ENCODE results near the gene RNF168. TPM values are rescaled to one million over a fixed set of nuclear protein-coding genes. Genes with fewer than 3 reads are reported as not detected.
A peak's percentile ranks its signal among the peaks of the same experiment; 100 is the strongest.
"Not testable (repeated sequence)": the region's sequence is repeated elsewhere in the genome, so short reads cannot be mapped to it uniquely, and the experiment has no call there.

The RNF168 gene
- polyA plus RNA-seq, 2 donors = 5.3 to 5.7 TPM

DNA sequence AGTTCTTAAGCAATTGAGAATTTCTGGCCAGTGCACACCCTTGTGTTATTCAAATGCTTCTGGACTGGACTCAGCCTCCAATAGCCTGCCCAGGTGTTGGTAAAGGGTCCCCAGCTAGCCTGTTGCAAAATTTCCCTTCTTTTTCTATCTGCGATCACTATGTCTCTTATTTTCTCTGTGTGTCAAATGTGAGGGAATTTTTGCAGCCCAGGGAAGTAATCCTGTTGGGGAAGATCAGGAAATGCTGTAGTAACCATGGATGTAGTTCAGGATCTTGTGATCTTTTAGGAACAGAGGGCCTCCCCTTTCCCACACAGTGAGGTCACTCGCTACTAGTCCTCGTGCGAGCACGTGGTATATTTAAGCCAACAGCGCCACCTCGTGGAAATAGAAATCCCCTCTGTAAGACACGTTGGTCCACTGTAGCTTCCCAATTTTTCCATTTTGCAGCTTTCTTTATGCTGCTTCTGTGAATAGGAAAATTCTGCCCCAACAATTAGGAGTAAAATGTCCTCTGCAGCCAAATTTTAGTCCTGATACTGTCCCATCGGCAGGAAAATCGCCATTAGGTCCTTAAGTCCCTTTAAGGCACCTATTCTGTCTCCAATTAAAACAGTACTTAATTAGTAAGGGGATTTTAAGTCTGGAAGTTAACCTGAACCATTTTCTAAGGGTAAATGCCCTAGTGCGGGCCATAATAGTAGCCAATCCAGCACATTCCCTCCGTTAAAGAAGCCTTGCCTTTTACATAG lies 15.6 kb upstream of the RNF168 start:
- Histone ChIP-seq H3K36me3 (ENCODE audit: control insufficient read depth in 2 of 2, insufficient read depth in 2 of 2, low read length in 1 of 2) (no peaks in the 10 kb centered on the region), H3K4me1 (ENCODE audit: control insufficient read depth in 2 of 2, insufficient read depth in 2 of 2, low read length in 1 of 2) (no peaks in the 10 kb centered on the region), H3K4me3 (ENCODE audit: low read depth in 1 of 2, low read length in 2 of 2) (no peak overlapping the region), H3K9me3 (ENCODE audit: control insufficient read depth in 2 of 2, insufficient read depth in 1 of 2, low read depth in 1 of 2, low read length in 1 of 2) (peaks cover 3 to 14% of the 10 kb centered on the region in 2 donors), H3K27me3 (ENCODE audit: control insufficient read depth in 1 of 2, insufficient read depth in 2 of 2, low read length in 2 of 2) (no peaks in the 10 kb centered on the region), H3K27ac (ENCODE audit: low read depth in 2 of 2, low read length in 1 of 2) (no peak overlapping the region)
- 39 to 44% methylated on average over 12 of the region's 12 CpGs for WGBS, 2 donors

DNA sequence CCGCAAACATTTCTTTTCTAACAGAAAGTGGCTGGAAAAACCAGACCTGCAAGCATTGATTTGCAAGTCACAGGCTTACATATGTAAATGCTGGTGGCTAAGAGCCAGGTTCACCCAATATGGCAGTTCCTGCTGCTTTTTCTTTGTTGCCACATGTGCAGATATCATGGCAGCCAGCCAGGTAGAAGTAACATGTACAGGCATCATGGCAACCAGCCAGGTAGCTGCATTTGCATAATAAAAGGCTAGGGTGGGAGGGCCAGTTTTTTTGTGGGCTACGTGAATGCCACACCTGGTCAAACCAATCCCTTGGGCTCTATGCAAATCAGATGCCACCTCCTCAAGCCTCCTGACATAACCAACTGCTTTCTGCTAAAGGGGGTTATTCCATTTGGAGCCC lies 14.4 kb upstream of the RNF168 start:
- H3K27ac ChIP-seq (ENCODE audit: low read depth in 2 of 2, low read length in 1 of 2) = no peak overlapping the region
- H3K36me3 ChIP-seq (ENCODE audit: control insufficient read depth in 2 of 2, insufficient read depth in 2 of 2, low read length in 1 of 2) = no peaks in the 10 kb centered on the region
- 48 to 60% methylated on average over 2 of the region's 2 CpGs for WGBS, 2 donors
- no peaks in the 10 kb centered on the region for H3K4me1 ChIP-seq (ENCODE audit: control insufficient read depth in 2 of 2, insufficient read depth in 2 of 2, low read length in 1 of 2)
- no peak overlapping the region for H3K4me3 ChIP-seq (ENCODE audit: low read depth in 1 of 2, low read length in 2 of 2)
- no peaks in the 10 kb centered on the region for H3K27me3 ChIP-seq (ENCODE audit: control insufficient read depth in 1 of 2, insufficient read depth in 2 of 2, low read length in 2 of 2)
- H3K9me3 ChIP-seq (ENCODE audit: control insufficient read depth in 2 of 2, insufficient read depth in 1 of 2, low read depth in 1 of 2, low read length in 1 of 2) = peaks cover 3 to 14% of the 10 kb centered on the region in 2 donors

DNA sequence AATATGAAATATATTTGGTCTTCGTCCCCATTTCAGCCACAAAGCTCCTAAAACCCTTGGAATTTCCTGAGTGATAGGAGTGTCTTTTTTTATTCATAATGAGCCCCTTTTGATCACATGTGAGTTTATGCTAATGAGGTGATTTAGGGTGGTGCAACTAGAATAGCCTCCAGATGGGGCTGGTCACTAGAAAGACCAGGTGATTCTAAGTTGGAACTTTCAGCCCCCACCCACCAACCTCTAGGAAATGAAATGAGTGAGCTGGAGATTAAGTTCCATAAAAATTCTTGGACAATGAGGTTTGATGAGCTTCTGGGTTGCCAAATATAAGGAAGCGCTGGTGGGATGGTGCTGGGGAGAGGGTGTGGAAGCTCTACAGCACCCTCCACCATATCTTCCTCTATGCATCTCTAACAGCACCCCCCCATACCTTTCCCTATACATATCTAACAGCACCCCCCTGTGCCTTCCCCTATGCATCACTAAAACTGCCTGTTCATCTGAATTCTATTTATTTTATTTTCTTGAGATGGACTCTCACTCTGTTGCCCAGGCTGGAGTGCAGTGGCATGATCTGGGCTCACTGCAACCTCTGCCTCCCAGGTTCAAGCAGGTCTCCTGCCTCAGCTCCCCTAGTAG lies 13.7 kb upstream of the RNF168 start:
- H3K27ac ChIP-seq (ENCODE audit: low read depth in 2 of 2, low read length in 1 of 2) = no peak overlapping the region
- no peaks in the 10 kb centered on the region for H3K36me3 ChIP-seq (ENCODE audit: control insufficient read depth in 2 of 2, insufficient read depth in 2 of 2, low read length in 1 of 2)
- H3K4me1 ChIP-seq (ENCODE audit: control insufficient read depth in 2 of 2, insufficient read depth in 2 of 2, low read length in 1 of 2) = no peaks in the 10 kb centered on the region
- H3K9me3 ChIP-seq (ENCODE audit: control insufficient read depth in 2 of 2, insufficient read depth in 1 of 2, low read depth in 1 of 2, low read length in 1 of 2) = peaks cover 3 to 14% of the 10 kb centered on the region in 2 donors
- no peak overlapping the region for H3K4me3 ChIP-seq (ENCODE audit: low read depth in 1 of 2, low read length in 2 of 2)
- 90 to 91% methylated on average over 2 of the region's 2 CpGs for WGBS, 2 donors
- H3K27me3 ChIP-seq (ENCODE audit: control insufficient read depth in 1 of 2, insufficient read depth in 2 of 2, low read length in 2 of 2) = no peaks in the 10 kb centered on the region

DNA sequence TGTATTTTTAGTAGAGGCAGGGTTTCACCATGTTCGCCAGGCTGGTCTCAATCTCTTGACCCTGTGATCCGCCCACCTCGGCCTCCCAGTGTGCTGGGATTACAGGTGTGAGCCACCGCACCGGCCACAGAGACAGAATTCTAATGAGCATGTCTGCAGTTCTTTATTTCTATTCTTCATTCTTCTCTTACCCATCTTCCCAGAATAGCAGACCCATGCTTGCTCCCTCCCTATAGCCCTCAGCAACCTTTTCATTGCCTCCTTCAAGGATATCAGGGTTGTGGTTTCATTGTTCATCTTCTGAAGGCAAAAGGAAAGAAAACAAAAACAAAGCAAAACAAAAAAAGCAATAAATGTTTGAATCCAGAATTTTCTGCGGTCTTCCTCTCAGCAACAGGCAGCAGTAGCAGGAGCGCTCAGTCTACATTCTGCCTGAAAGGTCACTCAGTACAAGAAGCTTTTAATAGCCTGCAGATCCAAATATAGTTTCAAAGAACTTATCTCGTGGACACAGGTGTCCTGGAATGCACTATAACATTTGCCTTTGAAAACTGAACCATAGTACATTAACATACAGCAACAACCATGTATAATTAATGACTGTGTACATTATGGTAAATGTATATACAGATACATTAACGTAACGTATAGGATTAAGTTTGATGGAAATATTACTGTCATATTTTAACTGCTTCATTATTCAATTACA lies 11.5 kb upstream of the RNF168 start, which contains the start of gene SMCO1:
TSS of gene SMCO1 (minus strand) at position 434 of the 709 bp plus-strand sequence. CDS start at position 297, 137 bp downstream.
- Histone ChIP-seq H3K4me1 (ENCODE audit: control insufficient read depth in 2 of 2, insufficient read depth in 2 of 2, low read length in 1 of 2) (no peaks in the 10 kb centered on the region), H3K36me3 (ENCODE audit: control insufficient read depth in 2 of 2, insufficient read depth in 2 of 2, low read length in 1 of 2) (no peaks in the 10 kb centered on the region), H3K4me3 (ENCODE audit: low read depth in 1 of 2, low read length in 2 of 2) (no peak within 1 kb of the TSS), H3K27ac (ENCODE audit: low read depth in 2 of 2, low read length in 1 of 2) (no peak within 1 kb of the TSS), H3K27me3 (ENCODE audit: control insufficient read depth in 1 of 2, insufficient read depth in 2 of 2, low read length in 2 of 2) (no peaks in the 10 kb centered on the region), H3K9me3 (ENCODE audit: control insufficient read depth in 2 of 2, insufficient read depth in 1 of 2, low read depth in 1 of 2, low read length in 1 of 2) (peaks cover 3 to 5% of the 10 kb centered on the region in 2 donors)
- WGBS, 2 donors = 87 to 91% methylated on average over 10 of the region's 10 CpGs

DNA sequence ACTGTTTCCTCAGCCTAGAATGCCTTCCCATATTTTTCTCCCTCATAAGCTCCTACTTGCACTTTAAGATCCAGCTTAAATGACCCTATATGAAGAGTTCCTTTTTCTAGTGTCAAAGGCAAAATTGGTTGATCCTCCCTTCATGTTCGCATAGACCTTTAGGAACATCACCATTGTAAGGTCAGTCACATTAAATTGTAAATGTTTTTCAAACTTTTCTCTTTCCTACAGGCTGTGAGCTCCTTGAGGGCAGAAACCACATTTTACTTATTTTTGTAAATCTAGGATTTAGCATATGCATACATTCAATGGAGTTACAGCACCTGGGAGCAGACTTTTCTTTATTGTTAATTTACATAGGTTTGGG lies 10.8 kb upstream of the RNF168 start:
- Histone ChIP-seq H3K4me1 (ENCODE audit: control insufficient read depth in 2 of 2, insufficient read depth in 2 of 2, low read length in 1 of 2) (no peaks in the 10 kb centered on the region), H3K9me3 (ENCODE audit: control insufficient read depth in 2 of 2, insufficient read depth in 1 of 2, low read depth in 1 of 2, low read length in 1 of 2) (peaks cover 0 to 3% of the 10 kb centered on the region in 2 donors), H3K27ac (ENCODE audit: low read depth in 2 of 2, low read length in 1 of 2) (no peak overlapping the region), H3K36me3 (ENCODE audit: control insufficient read depth in 2 of 2, insufficient read depth in 2 of 2, low read length in 1 of 2) (no peaks in the 10 kb centered on the region), H3K27me3 (ENCODE audit: control insufficient read depth in 1 of 2, insufficient read depth in 2 of 2, low read length in 2 of 2) (no peaks in the 10 kb centered on the region), H3K4me3 (ENCODE audit: low read depth in 1 of 2, low read length in 2 of 2) (no peak overlapping the region)
- WGBS, 2 donors = 100% methylated on average over 1 of the region's 1 CpG

DNA sequence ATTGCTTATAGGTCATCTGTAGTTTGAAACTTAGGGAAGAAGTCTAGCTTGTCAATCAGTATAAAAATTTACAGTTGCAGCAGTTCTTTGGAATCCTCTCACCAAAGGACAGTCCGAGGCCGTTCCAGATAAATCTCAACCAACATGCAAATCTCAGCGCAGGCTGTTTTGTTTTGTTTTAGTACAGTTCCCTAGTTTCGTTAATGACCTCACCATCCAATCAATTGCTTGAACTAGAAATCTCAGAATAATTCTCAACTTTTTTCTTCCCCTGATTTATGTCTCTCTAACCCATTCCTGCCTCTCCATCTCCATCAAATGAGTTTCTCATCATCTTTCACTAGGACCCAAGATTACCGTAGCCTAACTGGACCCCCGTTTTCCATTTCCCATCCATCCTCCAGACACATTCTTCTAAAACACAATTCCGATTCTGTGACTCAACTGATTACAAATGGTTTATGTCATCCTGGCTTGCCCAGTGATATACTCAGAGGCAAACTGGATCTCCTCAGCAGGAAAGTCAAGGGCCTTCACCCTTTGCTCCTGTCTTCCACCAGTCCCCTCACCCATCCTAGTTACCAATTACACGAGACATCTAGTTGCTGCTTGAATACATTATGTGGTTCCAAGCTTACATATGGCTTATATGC lies 10.3 kb upstream of the RNF168 start:
- no peaks in the 10 kb centered on the region for H3K4me1 ChIP-seq (ENCODE audit: control insufficient read depth in 2 of 2, insufficient read depth in 2 of 2, low read length in 1 of 2)
- no peaks in the 10 kb centered on the region for H3K36me3 ChIP-seq (ENCODE audit: control insufficient read depth in 2 of 2, insufficient read depth in 2 of 2, low read length in 1 of 2)
- peaks cover 0 to 3% of the 10 kb centered on the region in 2 donors for H3K9me3 ChIP-seq (ENCODE audit: control insufficient read depth in 2 of 2, insufficient read depth in 1 of 2, low read depth in 1 of 2, low read length in 1 of 2)
- H3K27me3 ChIP-seq (ENCODE audit: control insufficient read depth in 1 of 2, insufficient read depth in 2 of 2, low read length in 2 of 2) = no peaks in the 10 kb centered on the region
- no peak overlapping the region for H3K27ac ChIP-seq (ENCODE audit: low read depth in 2 of 2, low read length in 1 of 2)
- WGBS, 2 donors = 83 to 86% methylated on average over 8 of the region's 8 CpGs
- H3K4me3 ChIP-seq (ENCODE audit: low read depth in 1 of 2, low read length in 2 of 2) = no peak overlapping the region

DNA sequence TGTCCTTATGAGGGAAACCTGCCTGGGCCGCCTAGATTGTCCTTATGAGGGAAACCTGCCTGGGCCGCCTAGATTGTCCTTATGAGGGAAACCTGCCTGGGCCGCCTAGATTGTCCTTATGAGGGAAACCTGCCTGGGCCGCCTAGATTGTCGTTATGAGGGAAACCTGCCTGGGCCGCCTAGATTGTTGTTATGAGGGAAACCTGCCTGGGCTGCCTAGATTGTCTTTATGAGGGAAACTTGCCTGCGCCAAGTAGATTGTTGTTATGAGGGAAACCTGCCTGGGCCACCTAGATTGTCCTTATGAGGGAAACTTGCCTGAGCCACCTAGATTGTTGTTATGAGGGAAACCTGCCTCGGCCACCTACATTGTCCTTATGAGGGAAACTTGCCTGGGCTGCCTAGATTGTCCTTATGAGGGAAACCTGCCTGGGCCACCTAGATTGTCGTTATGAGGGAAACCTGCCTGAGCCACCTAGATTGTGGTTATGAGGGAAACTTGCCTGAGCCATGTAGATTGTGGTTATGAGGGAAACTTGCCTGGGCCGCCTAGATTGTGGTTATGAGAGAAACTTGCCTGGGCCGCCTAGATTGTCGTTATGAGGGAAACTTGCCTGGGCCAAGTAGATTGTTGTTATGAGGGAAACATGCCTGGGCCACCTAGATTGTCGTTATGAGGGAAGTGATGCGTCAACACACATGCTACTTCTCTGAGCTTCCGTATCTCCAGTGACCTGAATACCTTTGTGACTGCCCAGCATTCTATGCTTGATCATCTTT lies 8.3 kb upstream of the RNF168 start:
- WGBS, 2 donors = 53 to 65% methylated on average over 13 to 15 of the region's 15 CpGs
- H3K9me3 ChIP-seq (ENCODE audit: control insufficient read depth in 2 of 2, insufficient read depth in 1 of 2, low read depth in 1 of 2, low read length in 1 of 2); H3K36me3 ChIP-seq (ENCODE audit: control insufficient read depth in 2 of 2, insufficient read depth in 2 of 2, low read length in 1 of 2); H3K4me3 ChIP-seq (ENCODE audit: low read depth in 1 of 2, low read length in 2 of 2); H3K4me1 ChIP-seq (ENCODE audit: control insufficient read depth in 2 of 2, insufficient read depth in 2 of 2, low read length in 1 of 2); H3K27me3 ChIP-seq (ENCODE audit: control insufficient read depth in 1 of 2, insufficient read depth in 2 of 2, low read length in 2 of 2): not testable (repeated sequence)
- peak overlapping the region; percentile 74 to 85 for H3K27ac ChIP-seq (ENCODE audit: low read depth in 2 of 2, low read length in 1 of 2)

DNA sequence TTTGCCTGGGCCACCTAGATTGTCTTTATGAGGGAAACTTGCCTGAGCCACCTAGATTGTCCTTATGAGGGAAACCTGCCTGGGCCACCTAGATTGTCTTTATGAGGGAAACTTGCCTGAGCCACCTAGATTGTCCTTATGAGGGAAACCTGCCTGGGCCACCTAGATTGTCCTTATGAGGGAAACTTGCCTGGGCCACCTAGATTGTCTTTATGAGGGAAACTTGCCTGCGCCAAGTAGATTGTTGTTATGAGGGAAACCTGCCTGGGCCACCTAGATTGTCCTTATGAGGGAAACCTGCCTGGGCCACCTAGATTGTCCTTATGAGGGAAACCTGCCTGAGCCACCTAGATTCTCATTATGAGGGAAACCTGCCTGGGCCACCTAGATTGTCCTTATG lies 7.5 kb upstream of the RNF168 start:
- not testable (repeated sequence) for H3K4me3 ChIP-seq (ENCODE audit: low read depth in 1 of 2, low read length in 2 of 2); H3K36me3 ChIP-seq (ENCODE audit: control insufficient read depth in 2 of 2, insufficient read depth in 2 of 2, low read length in 1 of 2); H3K27ac ChIP-seq (ENCODE audit: low read depth in 2 of 2, low read length in 1 of 2); H3K27me3 ChIP-seq (ENCODE audit: control insufficient read depth in 1 of 2, insufficient read depth in 2 of 2, low read length in 2 of 2); H3K9me3 ChIP-seq (ENCODE audit: control insufficient read depth in 2 of 2, insufficient read depth in 1 of 2, low read depth in 1 of 2, low read length in 1 of 2); H3K4me1 ChIP-seq (ENCODE audit: control insufficient read depth in 2 of 2, insufficient read depth in 2 of 2, low read length in 1 of 2)
- WGBS, 2 donors = 87 to 93% methylated on average over 1 of the region's 1 CpG

DNA sequence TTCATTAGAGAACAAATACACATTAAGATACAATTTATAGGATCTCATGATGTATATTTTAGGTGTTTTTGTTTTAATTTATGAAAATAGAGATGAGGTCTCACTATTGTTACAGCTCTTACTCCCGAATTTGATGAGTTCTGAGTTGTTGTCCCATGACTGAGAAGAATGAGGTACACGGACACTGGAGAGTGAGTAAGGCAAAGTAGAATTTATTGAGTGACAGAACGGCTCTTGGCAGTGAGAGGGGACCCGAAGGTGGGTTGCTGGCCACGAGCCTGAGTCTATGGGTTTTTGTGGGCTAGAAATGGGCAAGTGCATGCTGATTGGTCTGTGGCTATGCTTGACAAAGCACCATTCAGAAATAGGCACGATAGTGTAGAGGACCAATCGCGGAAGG lies 3.1 kb upstream of the RNF168 start:
- Histone ChIP-seq H3K27me3 (ENCODE audit: control insufficient read depth in 1 of 2, insufficient read depth in 2 of 2, low read length in 2 of 2) (no peaks in the 10 kb centered on the region), H3K36me3 (ENCODE audit: control insufficient read depth in 2 of 2, insufficient read depth in 2 of 2, low read length in 1 of 2) (no peaks in the 10 kb centered on the region), H3K4me3 (ENCODE audit: low read depth in 1 of 2, low read length in 2 of 2) (no peak overlapping the region), H3K27ac (ENCODE audit: low read depth in 2 of 2, low read length in 1 of 2) (no peak overlapping the region), H3K9me3 (ENCODE audit: control insufficient read depth in 2 of 2, insufficient read depth in 1 of 2, low read depth in 1 of 2, low read length in 1 of 2) (no peaks in the 10 kb centered on the region), H3K4me1 (ENCODE audit: control insufficient read depth in 2 of 2, insufficient read depth in 2 of 2, low read length in 1 of 2) (no peaks in the 10 kb centered on the region)
- WGBS, 2 donors = 89 to 94% methylated on average over 8 of the region's 8 CpGs
